Osteocyte (in vitro differentiated cells): ENCODE results near the gene GNAQ. TPM values are rescaled to one million over a fixed set of nuclear protein-coding genes. Genes with fewer than 3 reads are reported as not detected.
"Not testable (repeated sequence)": the region's sequence is repeated elsewhere in the genome, so short reads cannot be mapped to it uniquely, and the experiment has no call there.

ENCODE experiments used
- DNase-seq: peaks from one replicate; pipeline ENCODE4 v3.0.0; 2021; ENCODE audit warnings: mixed read lengths; ENCODE audit not compliant: unreplicated experiment; ENCODE audit errors: extremely low spot score
- H3K27ac Mint-ChIP-seq: one replicate; pipeline ENCODE4 v1.8.0; 2021; ENCODE audit warnings: mild to moderate bottlenecking, mixed read lengths; ENCODE audit not compliant: unreplicated experiment
- H3K27me3 Mint-ChIP-seq: one replicate; pipeline ENCODE4 v1.8.0; 2021; ENCODE audit warnings: mixed read lengths; ENCODE audit not compliant: unreplicated experiment
- H3K36me3 Mint-ChIP-seq: one replicate; pipeline ENCODE4 v1.8.0; 2021; ENCODE audit warnings: mixed read lengths; ENCODE audit not compliant: unreplicated experiment
- H3K4me1 Mint-ChIP-seq: one replicate; pipeline ENCODE4 v1.8.0; 2021; ENCODE audit warnings: mixed read lengths; ENCODE audit not compliant: unreplicated experiment
- H3K4me3 Mint-ChIP-seq: one replicate; pipeline ENCODE4 v1.8.0; 2021; ENCODE audit warnings: mild to moderate bottlenecking, moderate library complexity, mixed read lengths; ENCODE audit not compliant: unreplicated experiment
- H3K9me3 Mint-ChIP-seq: one replicate; pipeline ENCODE4 v1.8.0; 2021; ENCODE audit warnings: mixed read lengths; ENCODE audit not compliant: unreplicated experiment
- CTCF ChIP-seq: fragments of 200-600 bp; sonication (generic); IDR thresholded peaks from 2 replicates; pipeline ENCODE4 v1.5.0; 2021; ENCODE audit warnings: antibody characterized with exemption, mild to moderate bottlenecking, moderate library complexity
- total RNA-seq: library from RNA; stranded (reverse); gene quantifications from 2 replicates; pipeline ENCODE4 v1.2.1, GENCODE V29; 2021

GNAQ gene
- total RNA-seq, 1 donor from 2014 or later = 65.9 TPM

- Mint-ChIP-seq H3K4me1 (no peaks in the 10 kb centered on the region), H3K4me3 (no peak overlapping the region), H3K27me3 (peaks cover 20% of the 10 kb centered on the region), H3K9me3 (peaks cover 5% of the 10 kb centered on the region), H3K36me3 (no peaks in the 10 kb centered on the region), H3K27ac (no peak overlapping the region)
- no peak for TF ChIP-seq CTCF
- DNase-seq = no peak
These were observed 32.5 kb upstream of the GNAQ start for GRCh38 chr9:78064075-78064474.

GRCh38 chr9:78062710-78063109 is 31.1 kb upstream of the GNAQ start:
- Mint-ChIP-seq H3K9me3 (peaks cover 12% of the 10 kb centered on the region), H3K27me3 (peaks cover 32% of the 10 kb centered on the region), H3K36me3 (no peaks in the 10 kb centered on the region), H3K4me3 (no peak overlapping the region), H3K4me1 (no peaks in the 10 kb centered on the region), H3K27ac (no peak overlapping the region)
- TF ChIP-seq CTCF = no peak
- DNase-seq = no peak

- H3K4me3 Mint-ChIP-seq, H3K36me3 Mint-ChIP-seq, H3K27ac Mint-ChIP-seq, DNase-seq, H3K4me1 Mint-ChIP-seq: not testable (repeated sequence)
- Mint-ChIP-seq H3K9me3 (peaks cover 16% of the 10 kb centered on the region), H3K27me3 (peaks cover 44% of the 10 kb centered on the region)
These were observed 22.6 kb upstream of the GNAQ start for GRCh38 chr9:78054218-78054617.

GRCh38 chr9:78053627-78054026 is 22.0 kb upstream of the GNAQ start:
- Mint-ChIP-seq H3K27me3 (peaks cover 44% of the 10 kb centered on the region), H3K4me3 (no peak overlapping the region), H3K36me3 (no peaks in the 10 kb centered on the region), H3K9me3 (peaks cover 10% of the 10 kb centered on the region), H3K4me1 (no peaks in the 10 kb centered on the region), H3K27ac (no peak overlapping the region)
- no peak for TF ChIP-seq CTCF
- no peak for DNase-seq

- Mint-ChIP-seq H3K4me1 (no peaks in the 10 kb centered on the region), H3K27me3 (peaks cover 32% of the 10 kb centered on the region), H3K4me3 (no peak overlapping the region), H3K9me3 (peaks cover 2% of the 10 kb centered on the region), H3K36me3 (no peaks in the 10 kb centered on the region), H3K27ac (no peak overlapping the region)
- no peak for TF ChIP-seq CTCF
- DNase-seq = no peak
These were observed 18.8 kb upstream of the GNAQ start for GRCh38 chr9:78050421-78050820.

GRCh38 chr9:78049484-78049883 is 17.9 kb upstream of the GNAQ start:
- Mint-ChIP-seq H3K27me3 (peaks cover 29% of the 10 kb centered on the region), H3K27ac (no peak overlapping the region), H3K36me3 (no peaks in the 10 kb centered on the region), H3K4me3 (no peak overlapping the region), H3K9me3 (no peaks in the 10 kb centered on the region), H3K4me1 (no peaks in the 10 kb centered on the region)
- no peak for TF ChIP-seq CTCF
- no peak for DNase-seq
